ENCODE measurements around the gene PPP1R15A. TPM values are rescaled to one million over a fixed set of nuclear protein-coding genes. Genes with fewer than 3 reads are reported as not detected.
A peak's percentile ranks its signal among the peaks of the same experiment; 100 is the strongest.
"Not testable (repeated sequence)": the region's sequence is repeated elsewhere in the genome, so short reads cannot be mapped to it uniquely, and the experiment has no call there.

The PPP1R15A gene
- total RNA-seq, 4 donors from 2014 or later: 28.6 to 53.0 (median 30.9) TPM

DNA sequence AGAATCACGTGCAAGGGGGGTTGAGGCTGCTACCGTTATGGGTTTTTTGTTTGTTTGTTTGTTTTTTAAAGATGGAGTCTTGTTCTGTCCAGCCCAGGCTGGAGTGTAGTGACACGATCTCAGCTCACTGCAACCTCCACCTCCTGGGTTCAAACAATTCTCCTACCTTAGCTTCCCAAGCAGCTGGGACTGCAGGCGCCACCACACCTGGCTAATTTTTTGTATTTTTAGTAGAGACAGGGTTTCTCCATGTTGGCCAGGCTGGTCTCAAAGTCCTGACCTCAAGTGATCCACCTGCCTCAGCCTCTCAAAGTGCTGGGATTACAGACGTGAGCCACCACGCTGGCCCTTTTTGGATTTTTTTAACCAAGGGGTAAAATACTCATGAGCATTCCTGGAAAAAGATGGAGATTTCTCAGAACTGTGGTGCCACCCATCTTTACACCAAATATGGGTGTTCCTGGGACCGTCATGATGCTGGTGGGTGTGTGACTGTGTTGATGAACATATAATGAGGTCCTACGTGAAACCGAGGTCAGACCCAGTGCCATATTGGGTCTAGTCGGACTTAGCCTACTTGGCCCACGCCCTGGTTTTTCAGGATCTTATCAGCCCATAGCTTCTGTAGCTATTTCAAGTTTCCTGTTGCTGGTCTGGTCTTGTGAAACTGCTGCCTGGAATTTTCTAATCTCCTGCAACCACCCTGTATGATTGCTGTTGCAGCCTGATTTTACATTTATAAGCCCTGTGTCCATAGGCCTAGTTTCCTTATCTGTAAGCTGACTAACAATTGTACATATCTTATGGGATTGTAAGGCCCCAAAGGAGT lies 6.2 kb downstream of the PPP1R15A start:
- TF ChIP-seq CTCF (IDR thresholded peaks at IDR 0.05) (no peak), POLR2A (IDR thresholded peaks at IDR 0.05) (no peak)
- Histone ChIP-seq H3K27ac (peak overlapping the region; percentile 16 to 44), H3K27me3 (no peaks in the 10 kb centered on the region), H3K4me1 (peaks cover 6 to 8% of the 10 kb centered on the region in 2 donors), H3K9me3 (no peaks in the 10 kb centered on the region), H3K36me3 (no peaks in the 10 kb centered on the region), H3K4me3 (no peak overlapping the region)
- intact Hi-C loops (cut with DNase I; ENCODE audit: low total_unique reads): no loop called here
- DNase-seq: no peak

DNA sequence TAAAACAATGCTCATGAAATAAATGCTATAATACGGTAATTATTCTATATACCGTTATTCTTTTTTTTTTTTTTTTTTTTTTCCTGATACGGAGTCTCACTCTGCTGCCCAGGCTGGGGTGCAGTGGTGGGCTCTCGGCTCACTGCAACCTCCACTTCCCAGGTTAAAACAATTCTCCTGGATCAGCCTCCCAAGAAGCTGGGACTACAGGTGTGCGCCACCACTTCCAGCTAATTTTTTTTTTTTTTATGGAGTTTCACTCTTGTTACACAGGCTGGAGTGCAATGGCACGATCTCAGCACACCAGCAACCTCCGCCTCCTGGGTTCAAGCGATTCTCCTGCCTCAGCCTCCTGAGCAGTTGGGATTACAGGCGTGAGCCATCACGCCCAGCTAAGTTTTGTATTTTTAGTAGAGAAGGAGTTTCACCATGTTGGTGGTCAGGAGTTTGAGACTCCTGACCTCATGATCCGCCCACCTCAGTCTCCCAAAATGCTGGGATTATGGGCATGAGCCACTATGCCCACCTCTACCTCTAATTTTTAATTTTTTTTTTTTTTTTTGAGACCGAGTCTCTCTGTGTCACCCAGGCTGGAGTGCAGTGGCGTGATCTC lies 6.9 kb downstream of the PPP1R15A start:
- H3K4me1 ChIP-seq: peaks cover 6 to 8% of the 10 kb centered on the region in 2 donors

GRCh38 chr19:48879696-48880095 lies 7.5 kb downstream of the PPP1R15A start:
- H3K9me3 ChIP-seq; H3K27ac ChIP-seq; H3K4me3 ChIP-seq; H3K4me1 ChIP-seq; intact Hi-C loops (cut with DNase I; ENCODE audit: low total_unique reads); DNase-seq; H3K27me3 ChIP-seq; H3K36me3 ChIP-seq: not testable (repeated sequence)

More for the DNA sequence above, 6.9 kb downstream of the PPP1R15A start:
- TF ChIP-seq CTCF (IDR thresholded peaks at IDR 0.05): no peak
- TF ChIP-seq POLR2A (IDR thresholded peaks at IDR 0.05): no peak
- no peak for DNase-seq
- Histone ChIP-seq H3K36me3 (no peaks in the 10 kb centered on the region), H3K27ac (peak overlapping the region; percentile 3 to 44), H3K9me3 (no peaks in the 10 kb centered on the region), H3K4me3 (no peak overlapping the region), H3K27me3 (no peaks in the 10 kb centered on the region)
- intact Hi-C loops (cut with DNase I; ENCODE audit: low total_unique reads): no loop called here

DNA sequence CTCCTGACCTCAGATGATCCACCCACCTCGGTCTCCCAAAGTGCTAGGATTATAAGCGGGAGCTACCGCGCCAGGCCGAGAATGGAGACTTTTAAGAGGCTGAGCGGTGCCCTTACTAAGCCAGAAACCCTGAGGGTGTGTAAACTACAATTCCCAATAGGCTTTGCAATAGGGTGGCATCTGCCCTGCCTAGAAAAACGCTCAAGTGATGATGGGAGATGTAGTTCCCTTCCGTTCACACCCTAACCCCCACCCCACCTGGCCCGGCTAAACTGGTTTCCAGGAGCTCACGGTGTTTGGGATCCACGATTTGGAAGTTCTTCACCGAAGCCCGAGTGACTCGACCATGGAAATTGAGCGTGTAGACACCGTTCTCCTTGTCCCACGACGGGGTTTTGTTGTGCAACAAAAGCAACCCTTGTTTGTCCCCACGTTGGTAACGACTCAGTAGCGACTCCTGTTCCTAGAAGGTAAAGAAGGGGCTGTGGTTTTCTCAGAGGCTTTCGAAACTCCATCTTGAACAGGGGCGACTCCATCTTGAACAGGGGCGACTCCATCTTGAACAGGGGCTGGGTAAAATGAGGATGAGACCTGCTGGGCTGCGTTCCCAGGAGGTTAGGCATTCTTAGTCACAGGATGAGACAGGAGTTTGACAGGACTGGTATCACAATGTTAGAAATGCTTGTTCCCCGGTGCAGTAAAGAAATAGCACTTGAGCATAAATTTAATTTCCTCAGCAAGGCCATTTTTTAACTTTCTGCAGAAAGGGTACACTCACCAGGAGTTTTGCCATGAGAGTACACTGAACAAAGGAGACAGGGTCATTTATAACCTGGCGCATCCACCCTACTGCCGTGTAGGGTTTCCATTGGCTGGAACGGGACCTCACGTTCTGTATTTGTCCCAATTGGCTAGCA lies 9.8 kb downstream of the PPP1R15A start:
- Histone ChIP-seq H3K9me3 (no peaks in the 10 kb centered on the region), H3K27ac (peak overlapping the region in 1 of 2 donors; percentile 23), H3K36me3 (no peaks in the 10 kb centered on the region), H3K27me3 (no peaks in the 10 kb centered on the region), H3K4me1 (no peaks in the 10 kb centered on the region), H3K4me3 (no peak overlapping the region)
- no peak for TF ChIP-seq POLR2A (IDR thresholded peaks at IDR 0.05)
- TF ChIP-seq CTCF (IDR thresholded peaks at IDR 0.05): no peak
- intact Hi-C loops (cut with DNase I; ENCODE audit: low total_unique reads): no loop called here
- no peak for DNase-seq

GRCh38 chr19:48883726-48884125 lies 11.5 kb downstream of the PPP1R15A start:
- Histone ChIP-seq H3K27me3 (no peaks in the 10 kb centered on the region), H3K4me3 (no peak overlapping the region), H3K9me3 (no peaks in the 10 kb centered on the region), H3K4me1 (no peaks in the 10 kb centered on the region), H3K36me3 (no peaks in the 10 kb centered on the region), H3K27ac (no peak overlapping the region)
- DNase-seq: no peak
- no peak for TF ChIP-seq CTCF (IDR thresholded peaks at IDR 0.05)
- TF ChIP-seq POLR2A (IDR thresholded peaks at IDR 0.05): no peak
- intact Hi-C loops (cut with DNase I; ENCODE audit: low total_unique reads): no loop called here
